Measurements from ENCODE around the gene ZDHHC11B. TPM values are rescaled to one million over a fixed set of nuclear protein-coding genes. Genes with fewer than 3 reads are reported as not detected.
"Not testable (repeated sequence)": the region's sequence is repeated elsewhere in the genome, so short reads cannot be mapped to it uniquely, and the experiment has no call there.

ZDHHC11B gene
- total RNA-seq, 1 donor from 2014 or later = 15.6 TPM

DNA sequence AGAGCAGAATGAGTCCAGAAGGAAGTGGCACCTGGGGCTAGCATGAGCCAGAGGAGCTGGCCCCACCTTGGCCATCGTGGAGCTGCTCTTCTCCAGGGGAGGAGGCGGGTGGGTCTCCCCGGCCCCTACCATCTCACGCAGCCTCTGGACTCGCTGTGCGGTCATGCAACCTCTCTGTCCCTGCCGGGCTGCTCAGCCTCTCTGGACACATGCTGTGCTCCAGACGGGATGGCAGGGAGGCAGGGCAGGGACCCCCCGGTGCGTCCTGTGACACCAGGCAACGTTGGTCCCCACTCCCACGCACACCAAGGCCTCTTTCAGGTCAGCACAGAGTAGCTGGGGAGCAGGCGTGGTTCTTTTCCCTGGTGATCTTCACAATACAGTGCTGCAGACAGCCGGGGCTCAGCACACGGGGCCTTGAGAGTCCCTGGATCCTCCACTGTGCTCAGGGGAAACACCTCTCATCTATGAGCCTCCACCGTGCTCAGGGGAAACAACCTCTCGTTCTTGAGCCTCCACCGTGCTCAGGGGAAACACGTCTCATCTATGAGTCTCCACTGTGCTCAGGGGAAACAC, 30.9 kb downstream of the ZDHHC11B start:
- DNase-seq (ENCODE audit: low spot score) = not testable (repeated sequence)

- DNase-seq (ENCODE audit: low spot score) = not testable (repeated sequence)
Measured at GRCh38 chr5:752532-753115, 31.9 kb downstream of the ZDHHC11B start.

GRCh38 chr5:751992-752391, 32.5 kb downstream of the ZDHHC11B start:
- DNase-seq (ENCODE audit: low spot score) = not testable (repeated sequence)

GRCh38 chr5:751496-751895, 33.0 kb downstream of the ZDHHC11B start:
- DNase-seq (ENCODE audit: low spot score) = no peak

- DNase-seq (ENCODE audit: low spot score) = not testable (repeated sequence)
Measured at GRCh38 chr5:750226-750625, 34.3 kb downstream of the ZDHHC11B start.

DNA sequence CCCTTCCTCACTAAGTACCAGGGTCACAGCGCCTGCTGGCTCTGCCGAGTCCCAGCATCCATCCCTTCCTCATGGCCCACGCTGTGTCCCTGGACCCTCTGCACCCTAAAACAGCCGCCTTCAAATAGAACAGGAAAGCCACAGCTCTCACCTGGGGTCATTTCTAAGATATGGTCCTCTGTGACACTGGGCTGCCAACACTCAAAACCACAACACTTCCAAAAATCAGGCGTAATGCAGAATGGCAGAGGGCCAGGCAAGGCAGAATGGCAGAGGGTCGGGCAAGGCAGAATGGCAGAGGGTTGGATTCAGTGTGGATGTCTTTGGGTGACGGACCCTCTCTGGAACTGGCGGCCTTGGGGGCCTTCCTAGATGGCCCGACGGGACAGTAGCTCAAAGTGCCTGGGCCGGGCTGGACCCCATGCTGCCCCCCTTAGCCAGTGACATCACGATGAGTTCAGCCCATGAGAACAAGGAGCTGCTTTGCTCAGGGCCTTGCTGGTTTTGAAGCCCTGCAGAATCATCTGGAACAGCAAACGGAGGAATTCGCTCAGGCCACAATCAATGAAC, 35.3 kb downstream of the ZDHHC11B start:
- DNase-seq (ENCODE audit: low spot score) = no peak

- not testable (repeated sequence) for DNase-seq (ENCODE audit: low spot score)
Measured at GRCh38 chr5:748011-748980, 36.2 kb downstream of the ZDHHC11B start.

DNA sequence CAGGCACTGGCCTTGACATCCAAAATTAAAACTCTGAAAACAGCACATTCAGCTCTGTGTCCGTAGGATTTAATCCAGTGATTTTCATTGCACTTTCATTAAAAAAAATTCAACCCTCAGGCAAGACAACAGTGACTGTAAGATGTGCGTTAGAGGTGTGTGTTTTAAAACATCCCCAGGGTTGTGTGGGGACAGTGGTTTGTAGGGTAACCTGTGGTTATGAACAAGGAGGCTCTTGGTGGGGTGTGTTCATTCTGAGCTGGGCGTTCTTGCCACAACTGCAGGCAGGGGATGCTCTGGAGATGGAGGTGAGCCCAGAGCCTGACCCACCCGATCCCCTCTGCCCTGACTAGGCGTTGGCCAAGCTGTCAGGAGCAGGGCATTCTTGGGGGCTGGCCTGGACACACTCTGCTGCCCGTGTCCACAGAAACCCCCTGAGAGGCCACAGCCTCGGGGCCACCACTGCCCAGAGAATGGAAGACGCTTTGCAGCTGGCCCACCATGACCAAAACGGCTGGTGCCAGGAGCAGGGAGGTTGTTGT, 37.2 kb downstream of the ZDHHC11B start:
- DNase-seq (ENCODE audit: low spot score) = not testable (repeated sequence)

DNA sequence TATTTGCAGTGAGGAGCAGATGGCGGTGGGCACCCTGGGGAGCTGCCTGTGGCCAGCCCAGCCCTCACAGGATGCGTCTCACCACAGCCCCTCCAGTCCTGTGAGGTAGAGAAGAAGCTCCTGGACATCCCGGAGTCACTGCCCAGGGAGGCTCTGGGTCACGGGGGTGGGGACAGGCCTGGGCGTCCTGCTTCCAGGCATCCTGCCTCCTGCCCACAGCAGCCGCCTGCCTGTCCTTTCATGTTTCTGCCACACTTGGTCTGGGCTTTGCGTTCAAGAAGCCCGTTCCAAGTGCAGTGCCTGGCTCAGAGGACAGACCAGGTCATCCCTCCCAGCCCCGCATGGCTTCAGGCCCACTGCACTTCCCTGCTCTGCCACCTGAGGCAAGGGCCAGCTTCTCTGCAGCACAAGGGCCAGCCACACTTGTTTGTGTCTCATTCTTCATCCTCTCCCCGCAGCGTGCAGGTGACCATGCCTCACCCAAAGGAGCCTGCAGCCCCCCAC, 38.2 kb downstream of the ZDHHC11B start:
- no peak for DNase-seq (ENCODE audit: low spot score)

GRCh38 chr5:745272-746142, 39.0 kb downstream of the ZDHHC11B start:
- not testable (repeated sequence) for DNase-seq (ENCODE audit: low spot score)

DNA sequence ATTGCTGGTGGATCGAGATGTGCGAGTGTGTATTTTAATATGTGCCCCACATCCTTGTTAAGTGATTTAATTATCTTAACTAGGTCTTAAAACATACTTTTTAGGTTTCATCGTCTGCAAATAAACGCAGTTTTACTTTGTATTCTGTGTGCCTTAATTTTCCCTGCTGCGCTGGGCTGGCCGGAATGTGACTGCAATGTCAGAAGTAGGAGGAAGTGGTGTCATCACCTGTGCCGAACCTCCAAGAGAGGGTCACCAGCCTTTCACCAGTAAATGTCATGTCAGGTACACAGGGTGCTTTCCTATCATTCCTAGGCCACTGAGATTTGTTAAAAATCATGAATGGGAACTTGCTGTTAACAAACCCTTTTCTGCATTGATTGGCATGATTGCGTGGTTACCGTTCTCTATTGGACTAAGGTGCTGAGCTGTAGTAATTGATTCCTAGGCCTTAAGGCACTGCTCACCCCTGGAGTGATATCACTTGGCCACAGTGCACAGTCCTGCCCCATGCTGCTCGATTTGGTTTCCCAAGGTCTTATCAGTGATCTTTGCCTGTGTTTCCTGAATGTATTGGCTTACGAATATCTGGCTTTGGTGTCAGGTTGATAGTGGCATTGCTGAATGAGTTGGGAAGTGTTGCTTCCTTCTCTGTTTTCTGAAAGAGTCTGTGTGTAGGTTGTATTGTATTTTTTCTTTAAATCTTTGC, 40.7 kb downstream of the ZDHHC11B start:
- DNase-seq (ENCODE audit: low spot score) = not testable (repeated sequence)

GRCh38 chr5:742276-742675, 42.3 kb downstream of the ZDHHC11B start:
- DNase-seq (ENCODE audit: low spot score) = not testable (repeated sequence)

DNA sequence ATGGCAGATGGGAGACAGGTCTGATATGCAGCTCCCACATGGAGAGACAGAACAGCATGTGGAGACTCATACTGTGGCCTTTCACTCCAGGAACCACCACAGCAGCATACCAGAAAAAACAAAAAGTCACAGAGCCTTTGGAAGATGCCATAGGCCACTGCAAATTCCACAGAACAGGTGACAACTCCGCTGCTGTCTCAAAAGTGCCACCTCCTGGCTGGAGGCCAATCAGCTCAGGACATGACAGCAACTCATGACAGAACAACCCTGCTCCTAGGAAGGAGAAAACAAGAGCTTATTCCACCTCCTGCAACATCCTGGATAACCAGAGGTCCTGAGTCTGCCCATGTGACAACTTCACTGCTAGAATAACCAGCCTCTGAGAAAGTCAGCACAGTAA, 50.4 kb downstream of the ZDHHC11B start:
- DNase-seq (ENCODE audit: low spot score) = not testable (repeated sequence)

GRCh38 chr5:732754-733454, 51.6 kb downstream of the ZDHHC11B start:
- DNase-seq (ENCODE audit: low spot score) = not testable (repeated sequence)

GRCh38 chr5:729225-729624, 55.3 kb downstream of the ZDHHC11B start:
- DNase-seq (ENCODE audit: low spot score) = not testable (repeated sequence)

DNA sequence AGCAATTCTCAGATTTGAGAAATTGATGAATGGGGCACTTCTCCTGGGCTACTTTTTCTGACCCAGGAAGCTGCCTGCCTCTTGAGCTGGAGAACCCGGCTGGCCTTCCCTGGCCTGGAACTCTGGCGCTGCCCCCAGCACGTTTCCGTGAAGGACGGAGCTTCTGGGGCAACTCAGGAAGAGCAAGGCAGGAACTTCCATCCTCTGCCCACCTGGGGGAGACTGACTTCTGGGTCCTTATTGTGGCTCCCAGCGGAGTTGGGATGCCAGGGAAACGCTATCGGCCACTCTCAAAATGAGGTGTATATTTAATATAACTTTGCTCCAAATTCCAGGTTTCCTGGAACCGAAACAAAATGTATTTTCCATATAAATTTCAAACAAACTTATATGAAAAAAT, 57.4 kb downstream of the ZDHHC11B start:
- DNase-seq (ENCODE audit: low spot score) = not testable (repeated sequence)

GRCh38 chr5:723865-724264, 60.7 kb downstream of the ZDHHC11B start:
- not testable (repeated sequence) for DNase-seq (ENCODE audit: low spot score)

DNA sequence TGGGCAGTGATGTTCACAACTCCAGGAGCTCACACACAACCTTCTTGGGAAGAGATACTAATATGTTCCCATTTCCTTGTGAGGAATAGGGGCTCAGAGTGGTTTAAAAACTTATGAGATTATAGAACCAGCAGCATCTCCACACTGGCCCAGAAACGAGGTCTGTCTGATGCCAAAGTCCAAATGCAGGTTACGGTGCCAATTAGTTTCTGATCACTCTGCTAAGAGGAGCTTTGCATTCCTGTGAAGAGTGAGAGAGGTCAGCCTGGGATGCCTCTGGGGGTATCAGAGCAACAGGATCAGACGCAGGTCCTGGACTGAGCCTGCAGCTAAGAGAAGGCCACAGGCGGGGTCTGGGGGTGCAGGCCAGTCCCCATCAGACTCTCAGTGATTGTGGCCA, 61.2 kb downstream of the ZDHHC11B start:
- not testable (repeated sequence) for DNase-seq (ENCODE audit: low spot score)

GRCh38 chr5:719379-719778, 65.2 kb downstream of the ZDHHC11B start:
- not testable (repeated sequence) for DNase-seq (ENCODE audit: low spot score)

All from ureter (tissue), 1 donor.